Transverse colon (tissue), 4 donors: ENCODE measurements around the gene TRIM69. TPM values are rescaled to one million over a fixed set of nuclear protein-coding genes. Genes with fewer than 3 reads are reported as not detected.
A peak's percentile ranks its signal among the peaks of the same experiment; 100 is the strongest.

Source experiments
- DNase-seq: peaks from one replicate; pipeline ENCODE4 v3.0.0-alpha.2; 2019
- H3K27ac ChIP-seq, 4 donors: fragments of 200-600 bp; sonication (generic); 2 replicates each; pipeline ENCODE4 v1.5.1; 2016 to 2018; ENCODE audit warnings: inconsistent platforms in 4 of 4
- H3K27me3 ChIP-seq: fragments of 200-600 bp; sonication (generic); 2 replicates; pipeline ENCODE4 v1.5.1; 2017; ENCODE audit warnings: inconsistent platforms
- H3K36me3 ChIP-seq, 4 donors: fragments of 200-600 bp; sonication (generic); 2 replicates each; pipeline ENCODE4 v1.5.1; 2017 to 2019; ENCODE audit warnings: inconsistent platforms in 4 of 4
- H3K4me1 ChIP-seq, 4 donors: fragments of 200-600 bp; sonication (generic); 2 replicates each; pipeline ENCODE4 v1.5.1; 2017 to 2020; ENCODE audit warnings: inconsistent platforms in 4 of 4
- H3K4me3 ChIP-seq, 4 donors: fragments of 200-600 bp; sonication (generic); 1 replicate in 1 of 4; 2 replicates in 3 of 4; pipeline versions ENCODE4 v1.5.1 to v1.6.1; 2017 to 2019; ENCODE audit warnings: inconsistent platforms in 4 of 4
- H3K9me3 ChIP-seq, 2 donors: fragments of 200-600 bp; sonication (generic); 2 replicates each; pipeline ENCODE4 v1.5.1; 2017 to 2019; ENCODE audit warnings: inconsistent platforms in 2 of 2
- EP300 ChIP-seq: sonication (generic); formaldehyde crosslinking; IDR thresholded peaks from one replicate; pipeline ENCODE4 v1.6.1; 2017; ENCODE audit warnings: antibody characterized with exemption, low read depth
- POLR2A ChIP-seq: fragments of 450-650 bp; IDR thresholded peaks from one replicate; pipeline ENCODE4 v1.6.1; 2016; ENCODE audit warnings: antibody characterized with exemption, mild to moderate bottlenecking, moderate library complexity
- POLR2AphosphoS5 ChIP-seq, 3 donors: sonication (generic); formaldehyde crosslinking; IDR thresholded peaks; one replicate each; pipeline ENCODE4 v1.6.1; 2016; ENCODE audit warnings: antibody characterized with exemption in 3 of 3
- WGBS, 2 donors: methylation state at CpG; one replicate each; pipeline ENCODE4 v1.1.5; 2018; ENCODE audit warnings: low coverage in 1 of 2; 5-methylcytosine and 5-hydroxymethylcytosine counted together
- in situ Hi-C, 4 donors: fragments of 200-750 bp; cut with MboI; loops; one replicate each; pipeline versions ENCODE4 v1.15.0 to v1.15.1; 2017; ENCODE audit warnings: low sequenced_read_pairs in 3 of 4, low pct_ligation_motif_present in 1 of 4, low pct_unique_long_range_greater_than_20kb in 1 of 4
- intact Hi-C: fragments of 100-400 bp; cut with DNase I; formaldehyde crosslinking; loops from one replicate; pipeline ENCODE4 v1.15.1; 2023; ENCODE audit warnings: low total_unique reads
- total RNA-seq, 4 donors: library from RNA; depleted of rRNA; stranded (reverse); fragments of >200 nt; gene quantifications; one replicate each; pipeline ENCODE4 v1.1.0, GENCODE V29; 2016
- TF ChIP-seq, protein P1 (sequence below), 5 experiments: fragments of 200-600 bp in 3 of 5; fragments of 450-650 bp in 2 of 5; sonication (generic) in 3 of 5; IDR thresholded peaks; 1 replicate in 2 of 5; 2 replicates in 3 of 5; pipeline ENCODE4 v1.5.1; 2016 to 2017; ENCODE audit warnings: antibody characterized with exemption in 5 of 5, inconsistent platforms in 3 of 5, mild to moderate bottlenecking in 2 of 5, moderate library complexity in 1 of 5

TRIM69 gene
- total RNA-seq, 4 donors from 2014 or later, result 5.6 to 17.3 (median 13.7) TPM

DNA sequence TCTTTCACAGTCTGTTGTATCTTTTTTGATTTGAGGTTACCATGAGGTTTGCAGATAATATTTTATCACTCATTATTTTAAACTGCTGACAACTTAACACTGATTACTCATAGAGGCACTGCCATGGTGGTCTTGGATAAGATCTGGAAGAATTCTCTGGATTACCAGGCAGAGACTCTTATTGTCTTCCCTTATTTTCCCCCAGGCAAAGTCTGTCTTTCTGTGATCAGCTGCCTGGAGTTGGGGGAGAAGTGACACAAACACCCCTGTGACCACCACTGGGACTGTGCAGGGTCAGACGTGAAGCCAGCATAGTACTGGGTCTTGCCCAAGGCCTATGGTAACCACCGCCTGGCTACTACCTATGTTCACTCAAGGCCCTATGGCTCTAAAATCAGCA, 29.9 kb upstream of the TRIM69 start:
- TF ChIP-seq, protein P1, sequence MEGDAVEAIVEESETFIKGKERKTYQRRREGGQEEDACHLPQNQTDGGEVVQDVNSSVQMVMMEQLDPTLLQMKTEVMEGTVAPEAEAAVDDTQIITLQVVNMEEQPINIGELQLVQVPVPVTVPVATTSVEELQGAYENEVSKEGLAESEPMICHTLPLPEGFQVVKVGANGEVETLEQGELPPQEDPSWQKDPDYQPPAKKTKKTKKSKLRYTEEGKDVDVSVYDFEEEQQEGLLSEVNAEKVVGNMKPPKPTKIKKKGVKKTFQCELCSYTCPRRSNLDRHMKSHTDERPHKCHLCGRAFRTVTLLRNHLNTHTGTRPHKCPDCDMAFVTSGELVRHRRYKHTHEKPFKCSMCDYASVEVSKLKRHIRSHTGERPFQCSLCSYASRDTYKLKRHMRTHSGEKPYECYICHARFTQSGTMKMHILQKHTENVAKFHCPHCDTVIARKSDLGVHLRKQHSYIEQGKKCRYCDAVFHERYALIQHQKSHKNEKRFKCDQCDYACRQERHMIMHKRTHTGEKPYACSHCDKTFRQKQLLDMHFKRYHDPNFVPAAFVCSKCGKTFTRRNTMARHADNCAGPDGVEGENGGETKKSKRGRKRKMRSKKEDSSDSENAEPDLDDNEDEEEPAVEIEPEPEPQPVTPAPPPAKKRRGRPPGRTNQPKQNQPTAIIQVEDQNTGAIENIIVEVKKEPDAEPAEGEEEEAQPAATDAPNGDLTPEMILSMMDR (IDR thresholded peaks at IDR 0.05), result no peak
- TF ChIP-seq POLR2AphosphoS5 (IDR thresholded peaks at IDR 0.05) (no peak), EP300 (no peak), POLR2A (no peak)
- Histone ChIP-seq H3K4me1 (peaks cover 0 to 36% (median 18%) of the 10 kb centered on the region in 4 donors), H3K36me3 (no peaks in the 10 kb centered on the region), H3K9me3 (no peaks in the 10 kb centered on the region), H3K27ac (peak overlapping the region; percentile 66 to 99 (median 80)), H3K4me3 (no peak overlapping the region), H3K27me3 (no peaks in the 10 kb centered on the region)
- 88% methylated on average over 2 of the region's 2 CpGs; no CpG with 5 or more reads in 1 of the 2 donors for WGBS, 2 donors
- intact Hi-C loops, result loop anchor here (5.0 kb wide), 1 partner anchor 34 kb away; no protein-coding TSS in a partner anchor
- no peak for DNase-seq
- in situ Hi-C loops, result no loop called here

DNA sequence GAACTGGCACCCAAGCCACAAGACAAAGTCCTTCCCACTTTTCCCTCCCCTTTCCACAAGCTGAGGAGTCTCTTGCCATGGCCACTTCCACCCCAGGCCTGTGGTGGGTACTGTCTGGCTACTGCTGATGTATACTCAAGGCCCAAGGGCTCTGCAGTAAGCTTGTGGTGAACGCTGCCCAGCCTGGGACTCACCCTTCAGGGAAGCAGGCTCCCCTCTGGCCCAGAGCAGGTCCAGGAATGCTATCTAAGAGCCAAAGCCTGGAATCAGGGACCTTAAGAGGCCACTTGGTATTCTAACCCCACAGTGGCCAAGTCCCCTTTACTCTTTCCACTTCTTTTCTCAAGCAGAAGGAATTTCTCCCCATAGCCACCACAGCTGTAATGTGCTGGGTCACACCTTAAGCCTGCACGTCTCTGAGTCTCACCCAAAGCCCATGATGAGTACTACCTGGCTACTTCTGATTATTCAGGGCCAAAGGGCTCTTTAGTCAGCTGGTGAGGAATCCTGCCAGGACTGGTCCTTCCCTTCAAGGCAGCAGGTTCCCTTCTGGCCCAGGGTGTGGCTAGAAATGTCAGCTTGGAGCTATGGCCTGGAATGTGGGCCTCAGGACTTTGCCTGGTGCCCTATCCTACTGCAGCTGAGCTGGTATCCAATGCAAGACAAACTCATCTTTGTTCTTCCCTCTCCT, 29.2 kb upstream of the TRIM69 start:
- Histone ChIP-seq H3K27me3 (no peaks in the 10 kb centered on the region), H3K4me1 (peaks cover 0 to 36% (median 18%) of the 10 kb centered on the region in 4 donors), H3K9me3 (no peaks in the 10 kb centered on the region), H3K4me3 (no peak overlapping the region), H3K36me3 (no peaks in the 10 kb centered on the region), H3K27ac (peak overlapping the region; percentile 66 to 99 (median 88))
- DNase-seq, result peak; percentile 86
- intact Hi-C loops (loop anchor here (5.0 kb wide), 1 partner anchor 35 kb away; no protein-coding TSS in a partner anchor), in situ Hi-C loops (no loop called here)
- WGBS, 2 donors, result 59% methylated on average over 2 of the region's 2 CpGs; no CpG with 5 or more reads in 1 of the 2 donors
- TF ChIP-seq, protein P1 (IDR thresholded peaks at IDR 0.05), result no peak
- TF ChIP-seq POLR2A (peak; percentile 51), POLR2AphosphoS5 (IDR thresholded peaks at IDR 0.05) (peak; percentile 14 to 82 (median 70)), EP300 (no peak)

DNA sequence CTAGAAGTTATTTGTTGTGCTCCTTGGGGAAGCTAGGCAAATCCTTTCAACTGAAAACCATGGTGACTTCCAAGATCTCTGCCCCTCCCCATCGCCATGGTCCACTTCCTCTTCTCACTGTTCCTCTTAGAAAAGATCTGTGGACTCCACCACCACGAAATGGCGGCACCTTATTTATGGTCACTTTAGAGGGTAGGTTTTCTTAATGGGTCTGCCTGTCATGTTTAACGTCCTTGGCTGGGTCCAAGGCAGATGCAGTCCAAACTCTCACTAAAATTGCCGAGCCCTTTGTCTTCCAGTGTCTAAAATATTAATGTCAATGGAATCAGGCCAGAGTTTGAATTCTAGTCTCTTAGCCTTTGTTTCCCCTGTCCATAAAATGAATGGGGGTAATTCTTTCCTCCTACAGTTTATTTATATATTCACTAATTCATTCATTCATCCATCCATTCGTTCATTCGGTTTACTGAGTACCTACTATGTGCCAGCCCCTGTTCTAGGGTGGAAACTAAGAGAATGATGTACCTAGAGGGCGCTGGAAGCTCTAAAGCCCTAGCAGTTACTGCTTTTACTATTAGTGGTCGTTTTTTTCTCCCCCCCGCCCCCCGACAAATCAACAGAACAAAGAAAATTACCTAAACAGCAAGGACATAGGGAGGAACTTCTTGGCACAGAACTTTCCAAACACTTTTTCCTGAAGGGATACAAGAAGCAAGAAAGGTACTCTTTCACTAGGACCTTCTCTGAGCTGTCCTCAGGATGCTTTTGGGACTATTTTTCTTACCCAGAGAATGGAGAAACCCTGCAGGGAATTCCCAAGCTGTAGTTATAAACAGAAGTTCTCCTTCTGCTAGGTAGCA, 25.9 kb upstream of the TRIM69 start:
- intact Hi-C loops, result loop anchor here (1.0 kb wide), 1 partner anchor 18 kb away; no protein-coding TSS in a partner anchor
- TF ChIP-seq, protein P1 (IDR thresholded peaks at IDR 0.05), result peak in 3 of 5 experiments; percentile 19 to 32 (median 25)
- TF ChIP-seq POLR2AphosphoS5 (IDR thresholded peaks at IDR 0.05) (peak in 1 of 3 donors; percentile 11), EP300 (no peak)
- H3K9me3 ChIP-seq, result no peaks in the 10 kb centered on the region
- H3K36me3 ChIP-seq, result peaks cover 0 to 5% (median under 1%) of the 10 kb centered on the region in 4 donors
- peak overlapping the region; percentile 99 for H3K27ac ChIP-seq
- in situ Hi-C loops, result no loop called here
- WGBS, 2 donors, result 16 to 23% methylated on average over 9 to 11 of the region's 11 CpGs
- no peaks in the 10 kb centered on the region for H3K27me3 ChIP-seq
- peaks cover 12 to 62% (median 33%) of the 10 kb centered on the region in 4 donors for H3K4me1 ChIP-seq
- H3K4me3 ChIP-seq, result peak overlapping the region; percentile 42 to 95 (median 80)
- DNase-seq, result peak; percentile 63
